HG03520 (cell line): ENCODE results near the gene SKAP2.
"Not testable (repeated sequence)": the region's sequence is repeated elsewhere in the genome, so short reads cannot be mapped to it uniquely, and the experiment has no call there.

ENCODE experiments used
- ATAC-seq: cut with Tn5 transposase; IDR thresholded peaks from one replicate; pipeline ENCODE4 v1.9.1; 2021; ENCODE audit warnings: mild to moderate bottlenecking, moderate library complexity; ENCODE audit not compliant: unreplicated experiment

SKAP2 gene

DNA sequence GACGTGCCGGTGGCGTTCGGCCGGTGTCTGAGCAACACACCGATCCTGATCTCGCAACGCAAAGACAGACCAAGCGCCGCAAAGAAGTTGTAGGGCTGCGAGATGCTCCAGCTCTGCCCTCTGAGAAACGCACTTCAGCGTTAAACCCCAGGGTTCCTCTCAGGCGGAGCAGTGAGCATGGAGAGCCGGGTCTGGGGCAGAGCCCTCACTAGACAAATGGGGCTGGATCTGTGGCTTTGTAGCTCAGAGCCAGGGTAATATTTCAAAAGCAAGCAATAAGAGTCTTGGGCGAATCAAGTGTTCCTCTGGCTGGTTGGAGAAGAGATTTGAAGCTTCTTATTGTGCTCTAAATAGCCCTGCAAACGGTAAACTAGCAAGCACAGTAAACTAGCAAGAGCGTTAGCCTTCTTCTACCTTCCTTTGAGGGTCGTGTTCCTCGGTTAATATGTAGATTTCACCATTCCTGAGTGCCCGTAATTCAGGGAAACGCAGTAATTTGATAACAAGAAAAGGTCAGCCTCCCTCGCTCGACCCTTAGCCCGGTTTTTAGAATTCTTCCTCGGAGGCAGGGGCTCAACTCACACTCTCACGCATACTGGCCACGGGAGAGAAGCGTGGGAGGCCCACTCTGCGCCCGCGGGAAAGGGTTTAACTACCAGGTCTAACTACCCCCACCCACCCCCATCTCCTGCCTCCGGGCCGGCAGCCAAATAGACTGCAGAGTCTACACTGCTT lies 6.7 kb downstream of the SKAP2 start:
- no peak for ATAC-seq

GRCh38 chr7:26857170-26857505 lies 7.3 kb downstream of the SKAP2 start:
- no peak for ATAC-seq

GRCh38 chr7:26856176-26856985 lies 8.0 kb downstream of the SKAP2 start:
- no peak for ATAC-seq

- no peak for ATAC-seq
Observed at GRCh38 chr7:26854876-26855855, 9.2 kb downstream of the SKAP2 start.

GRCh38 chr7:26853788-26854393 lies 10.5 kb downstream of the SKAP2 start:
- no peak for ATAC-seq

DNA sequence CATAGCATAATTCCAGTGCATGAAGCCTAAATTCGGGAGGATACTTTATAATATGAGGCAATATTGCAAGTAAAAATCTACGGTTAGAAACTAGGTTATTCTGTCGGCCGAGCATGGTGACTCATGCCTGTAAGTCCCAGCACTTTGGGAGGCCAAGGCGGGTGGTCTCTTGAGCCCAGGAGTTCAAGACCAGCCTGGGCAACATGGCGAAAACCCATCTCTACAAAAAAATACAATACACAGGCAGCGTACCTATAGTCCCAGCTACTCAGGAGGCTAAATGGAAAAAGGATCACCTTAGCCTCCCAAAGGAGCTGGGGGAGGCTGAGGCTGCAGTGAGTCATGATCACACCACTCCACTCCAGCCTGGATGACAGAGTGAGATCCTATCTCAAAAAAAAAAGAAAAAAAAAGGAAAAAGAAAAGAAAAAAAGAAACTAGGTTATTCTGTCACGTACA lies 14.2 kb downstream of the SKAP2 start:
- ATAC-seq: no peak

DNA sequence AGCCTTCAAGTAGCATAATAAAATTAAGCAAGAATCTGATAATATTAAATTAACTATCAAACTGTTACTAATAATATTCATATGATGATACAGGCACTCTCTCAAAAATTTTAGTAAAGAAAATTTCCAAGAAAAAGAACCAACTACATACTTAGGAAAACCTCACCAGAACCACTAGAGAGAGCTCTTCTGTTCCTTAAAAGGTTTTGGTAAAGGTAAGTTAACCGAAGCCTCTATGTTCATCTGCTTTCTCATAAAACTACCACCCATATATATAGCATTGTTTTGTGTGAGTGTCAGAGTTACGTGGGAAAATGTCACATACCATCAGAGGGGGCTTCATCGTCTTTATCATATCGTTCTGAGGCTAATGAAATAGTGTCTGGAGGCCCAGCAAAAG lies 20.7 kb downstream of the SKAP2 start:
- ATAC-seq: no peak

- no peak for ATAC-seq
Observed at GRCh38 chr7:26842897-26843296, 21.5 kb downstream of the SKAP2 start.

GRCh38 chr7:26841003-26841739 lies 23.2 kb downstream of the SKAP2 start:
- no peak for ATAC-seq

- ATAC-seq: not testable (repeated sequence)
Observed at GRCh38 chr7:26836793-26837192, 27.6 kb downstream of the SKAP2 start.

DNA sequence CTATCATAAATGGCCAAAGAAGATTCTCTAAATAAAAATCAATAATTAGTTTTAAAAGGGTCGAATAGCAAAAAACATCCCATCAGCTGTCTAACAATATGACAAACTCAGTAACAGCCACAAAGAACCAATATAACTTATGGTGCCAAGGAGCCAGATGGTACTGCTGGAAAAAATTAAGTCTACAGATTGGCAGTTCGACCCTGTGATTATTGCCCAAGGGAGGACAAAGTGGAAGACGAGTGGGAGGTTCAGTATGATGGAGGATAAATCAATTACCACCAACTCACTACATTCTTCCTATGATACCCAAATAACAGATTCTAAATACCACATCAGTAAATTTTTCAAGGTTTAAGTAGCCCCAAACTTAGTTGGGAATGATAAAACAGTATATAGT lies 49.0 kb downstream of the SKAP2 start:
- ATAC-seq: no peak

DNA sequence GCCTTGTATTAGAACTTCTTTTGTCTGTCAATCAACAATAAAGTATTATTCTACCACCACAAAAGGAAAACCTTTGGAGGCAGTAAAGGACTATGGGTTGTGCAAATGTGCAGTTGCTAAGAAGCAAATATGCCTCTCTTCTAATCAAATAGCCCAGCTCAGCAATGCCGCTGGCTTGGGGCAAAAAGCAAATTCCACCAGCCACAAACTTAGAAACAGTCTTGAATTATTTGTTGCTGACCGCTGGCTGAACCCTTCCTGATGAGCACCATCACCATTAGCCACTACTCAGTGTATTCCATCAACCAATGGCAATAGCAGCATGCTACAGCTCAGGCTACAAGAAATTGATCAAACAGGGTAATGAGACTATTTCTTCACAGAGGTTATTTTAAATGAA lies 51.0 kb downstream of the SKAP2 start:
- ATAC-seq: no peak

DNA sequence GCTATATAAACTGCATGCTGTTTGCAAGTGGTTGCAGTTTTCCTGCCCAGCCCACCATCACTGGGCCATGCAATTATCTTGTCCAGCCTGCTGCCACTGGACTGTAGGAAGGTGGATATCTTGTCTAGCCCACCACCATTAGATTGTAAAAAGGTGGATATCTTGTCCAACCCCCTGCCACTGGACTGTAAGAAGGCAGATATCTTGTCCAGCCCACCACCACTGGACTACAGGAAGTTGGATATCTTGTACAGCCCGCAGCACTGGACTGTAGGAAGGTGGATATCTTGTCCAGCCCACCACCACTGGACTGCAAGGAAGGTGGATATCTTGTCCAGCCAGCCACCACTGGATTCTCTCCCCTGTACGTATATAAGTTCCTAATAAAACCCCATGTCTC lies 69.8 kb downstream of the SKAP2 start:
- ATAC-seq: no peak

DNA sequence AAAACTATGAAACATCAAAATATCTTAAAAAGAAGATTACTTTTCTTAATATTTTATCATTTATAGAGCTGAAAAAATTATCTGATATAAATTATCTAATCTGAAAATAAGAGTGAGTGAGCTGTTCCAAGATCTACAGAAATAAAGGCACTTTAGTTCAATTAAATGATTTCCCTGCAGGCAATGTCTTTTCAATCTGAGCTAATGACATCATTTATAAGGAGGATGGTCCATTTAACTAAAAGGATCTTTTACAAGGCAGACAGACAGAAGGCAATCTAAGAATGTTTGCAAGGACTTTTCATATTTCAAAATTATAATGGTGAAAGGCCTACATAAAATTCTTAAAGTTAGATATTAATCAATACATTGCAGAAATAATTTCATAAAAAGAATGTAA lies 71.8 kb downstream of the SKAP2 start:
- no peak for ATAC-seq

DNA sequence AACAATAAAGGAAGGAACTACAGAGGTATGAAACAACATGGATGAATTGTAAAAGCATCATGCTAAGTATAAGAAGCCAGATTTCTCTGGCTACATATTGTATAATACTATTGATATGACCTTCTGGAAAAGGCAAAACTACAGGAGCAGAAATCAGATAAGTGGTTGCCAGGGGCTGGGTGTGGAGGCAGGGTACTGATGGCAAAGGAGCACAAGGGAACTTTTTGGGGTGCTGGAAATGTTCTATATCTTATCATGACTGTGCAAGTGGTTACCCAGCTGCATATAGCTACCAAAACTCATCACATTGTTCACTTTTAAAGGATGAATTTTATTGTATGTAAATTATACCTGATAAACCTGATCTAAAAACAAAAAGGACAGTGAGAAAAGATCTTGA lies 72.4 kb downstream of the SKAP2 start:
- ATAC-seq: no peak

- no peak for ATAC-seq
Observed at GRCh38 chr7:26789481-26790184, 74.8 kb downstream of the SKAP2 start.

DNA sequence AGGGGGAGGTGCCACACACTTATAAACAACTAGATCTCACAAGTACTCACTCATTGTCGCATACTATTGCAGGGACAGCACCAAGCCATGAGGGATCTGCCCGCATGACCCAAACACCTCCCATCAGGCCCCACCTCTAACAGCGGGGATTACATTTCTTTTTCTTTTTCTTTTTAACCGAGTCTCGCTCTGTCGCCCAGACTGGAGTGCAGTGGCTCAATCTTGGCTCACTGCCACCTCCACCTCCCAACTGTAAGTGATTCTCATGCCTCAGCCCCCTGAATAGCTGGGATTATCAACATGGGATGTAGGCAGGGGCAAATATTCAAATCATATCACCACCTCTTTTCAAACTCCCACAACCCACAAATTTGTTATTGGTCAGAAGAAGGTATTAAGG lies 76.7 kb downstream of the SKAP2 start:
- no peak for ATAC-seq

GRCh38 chr7:26784118-26784517 lies 80.3 kb downstream of the SKAP2 start:
- ATAC-seq: no peak

DNA sequence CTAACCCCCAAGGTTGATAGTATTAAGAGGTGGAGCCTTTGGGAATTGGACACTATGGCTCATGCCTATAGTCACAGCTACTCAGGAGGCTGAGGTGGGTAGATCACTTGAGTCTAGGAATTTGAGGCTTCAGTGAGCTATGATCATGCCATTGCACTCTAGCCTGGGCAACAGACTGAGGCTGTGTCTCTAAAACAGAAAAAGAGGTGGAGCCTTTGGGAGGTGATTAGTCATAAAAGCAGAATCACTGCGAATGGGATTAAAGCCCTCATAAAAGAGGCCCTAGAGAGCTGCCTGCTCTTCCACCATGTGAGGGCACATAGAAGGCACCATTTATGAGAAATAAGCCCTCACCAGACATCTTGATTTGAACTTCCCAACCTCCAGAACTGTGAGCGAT lies 81.9 kb downstream of the SKAP2 start:
- ATAC-seq: no peak
